ENCODE data around the gene MAST4.

- TF ChIP-seq CTCF (optimal IDR thresholded peaks at IDR 0.05 in 1 of 3, IDR thresholded peaks at IDR 0.05 in 1 of 3, conservative IDR thresholded peaks at IDR 0.05 in 1 of 3; ENCODE audit: extremely low read depth in 1 of 3, insufficient read depth in 2 of 3, low read length in 3 of 3) (no peak), EZH2 (IDR thresholded peaks at IDR 0.05; ENCODE audit: low read length) (no peak)
Observed at GRCh38 chr5:66959653-66960052, 363.5 kb downstream of the MAST4 start.

All from keratinocyte (primary cell).